ENCODE results near the gene SLC47A1.
"Not testable (repeated sequence)": the region's sequence is repeated elsewhere in the genome, so short reads cannot be mapped to it uniquely, and the experiment has no call there.

- not testable (repeated sequence) for TF ChIP-seq EZH2 (IDR thresholded peaks at IDR 0.05; ENCODE audit: insufficient read depth, poor library complexity, severe bottlenecking); EZH2phosphoT487 (IDR thresholded peaks at IDR 0.05; ENCODE audit: insufficient read depth, low read depth)
Observed at GRCh38 chr17:19509281-19509852, 24.3 kb upstream of the SLC47A1 start.

Data from GM23248 (cell line).